ENCODE results near the gene TFEB.

DNA sequence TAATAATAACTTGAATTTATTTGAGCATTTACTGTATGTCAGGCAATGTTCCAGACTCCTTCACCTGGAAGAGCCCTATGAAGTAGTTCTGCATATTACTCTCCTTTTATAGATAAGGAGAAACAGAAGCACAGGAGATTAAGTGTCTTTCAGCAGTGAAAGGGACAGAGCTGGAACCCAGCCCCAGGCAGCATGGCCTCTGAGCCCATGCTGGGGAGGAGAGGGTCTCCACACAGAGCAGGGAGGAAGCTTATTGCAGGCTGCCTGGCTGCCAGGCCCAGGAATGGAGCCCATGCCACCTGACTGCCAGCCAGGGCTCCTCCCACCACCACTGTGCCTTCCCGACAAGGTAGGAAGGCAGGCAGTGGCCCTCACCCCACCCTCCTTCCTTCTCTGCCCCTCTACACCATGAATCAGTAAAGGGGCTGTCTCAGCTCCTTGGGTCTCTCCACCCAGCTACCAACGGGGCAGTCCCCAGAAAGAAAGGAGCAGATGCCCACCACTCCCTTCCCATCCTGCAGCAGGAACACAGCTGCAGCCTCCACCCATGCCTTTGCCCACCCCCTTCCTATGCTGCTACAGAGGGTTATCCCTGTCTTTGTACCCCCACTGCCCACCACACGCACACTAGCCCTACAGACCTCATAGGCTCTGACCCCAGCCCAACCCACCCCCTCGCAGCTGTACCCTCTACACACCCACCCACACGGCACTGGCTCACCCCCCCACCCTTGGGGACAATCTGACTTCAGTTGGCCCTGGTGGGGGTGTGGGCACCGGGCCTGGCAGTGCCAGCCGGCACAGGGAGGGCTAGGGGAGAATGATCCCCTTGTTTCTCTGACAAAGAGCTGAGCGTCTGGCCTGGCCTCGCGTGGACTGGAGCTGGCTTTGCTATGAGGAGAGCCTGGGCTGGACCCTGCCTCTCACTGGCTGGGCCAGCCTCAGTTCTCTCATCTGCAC, 41.8 kb downstream of the TFEB start:
- TF ChIP-seq, protein P1, sequence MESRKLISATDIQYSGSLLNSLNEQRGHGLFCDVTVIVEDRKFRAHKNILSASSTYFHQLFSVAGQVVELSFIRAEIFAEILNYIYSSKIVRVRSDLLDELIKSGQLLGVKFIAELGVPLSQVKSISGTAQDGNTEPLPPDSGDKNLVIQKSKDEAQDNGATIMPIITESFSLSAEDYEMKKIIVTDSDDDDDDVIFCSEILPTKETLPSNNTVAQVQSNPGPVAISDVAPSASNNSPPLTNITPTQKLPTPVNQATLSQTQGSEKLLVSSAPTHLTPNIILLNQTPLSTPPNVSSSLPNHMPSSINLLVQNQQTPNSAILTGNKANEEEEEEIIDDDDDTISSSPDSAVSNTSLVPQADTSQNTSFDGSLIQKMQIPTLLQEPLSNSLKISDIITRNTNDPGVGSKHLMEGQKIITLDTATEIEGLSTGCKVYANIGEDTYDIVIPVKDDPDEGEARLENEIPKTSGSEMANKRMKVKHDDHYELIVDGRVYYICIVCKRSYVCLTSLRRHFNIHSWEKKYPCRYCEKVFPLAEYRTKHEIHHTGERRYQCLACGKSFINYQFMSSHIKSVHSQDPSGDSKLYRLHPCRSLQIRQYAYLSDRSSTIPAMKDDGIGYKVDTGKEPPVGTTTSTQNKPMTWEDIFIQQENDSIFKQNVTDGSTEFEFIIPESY (IDR thresholded peaks at IDR 0.05) = no peak
- TF ChIP-seq, protein P2, sequence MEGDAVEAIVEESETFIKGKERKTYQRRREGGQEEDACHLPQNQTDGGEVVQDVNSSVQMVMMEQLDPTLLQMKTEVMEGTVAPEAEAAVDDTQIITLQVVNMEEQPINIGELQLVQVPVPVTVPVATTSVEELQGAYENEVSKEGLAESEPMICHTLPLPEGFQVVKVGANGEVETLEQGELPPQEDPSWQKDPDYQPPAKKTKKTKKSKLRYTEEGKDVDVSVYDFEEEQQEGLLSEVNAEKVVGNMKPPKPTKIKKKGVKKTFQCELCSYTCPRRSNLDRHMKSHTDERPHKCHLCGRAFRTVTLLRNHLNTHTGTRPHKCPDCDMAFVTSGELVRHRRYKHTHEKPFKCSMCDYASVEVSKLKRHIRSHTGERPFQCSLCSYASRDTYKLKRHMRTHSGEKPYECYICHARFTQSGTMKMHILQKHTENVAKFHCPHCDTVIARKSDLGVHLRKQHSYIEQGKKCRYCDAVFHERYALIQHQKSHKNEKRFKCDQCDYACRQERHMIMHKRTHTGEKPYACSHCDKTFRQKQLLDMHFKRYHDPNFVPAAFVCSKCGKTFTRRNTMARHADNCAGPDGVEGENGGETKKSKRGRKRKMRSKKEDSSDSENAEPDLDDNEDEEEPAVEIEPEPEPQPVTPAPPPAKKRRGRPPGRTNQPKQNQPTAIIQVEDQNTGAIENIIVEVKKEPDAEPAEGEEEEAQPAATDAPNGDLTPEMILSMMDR (IDR thresholded peaks at IDR 0.05; ENCODE audit: low read depth, low read length, missing input control) = no peak
- TF ChIP-seq, protein P3, sequence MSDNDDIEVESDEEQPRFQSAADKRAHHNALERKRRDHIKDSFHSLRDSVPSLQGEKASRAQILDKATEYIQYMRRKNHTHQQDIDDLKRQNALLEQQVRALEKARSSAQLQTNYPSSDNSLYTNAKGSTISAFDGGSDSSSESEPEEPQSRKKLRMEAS (IDR thresholded peaks at IDR 0.05) = no peak
- TF ChIP-seq FOXA2 (IDR thresholded peaks at IDR 0.05) (no peak), GABPA (IDR thresholded peaks at IDR 0.05 in 1 of 2, conservative IDR thresholded peaks at IDR 0.05 in 1 of 2) (no peak), EGR1 (IDR thresholded peaks at IDR 0.05; ENCODE audit: low read depth in 2 of 2) (no peak), TAF1 (conservative IDR thresholded peaks at IDR 0.05) (no peak), YY1 (IDR thresholded peaks at IDR 0.05) (no peak), RXRA (IDR thresholded peaks at IDR 0.05) (no peak)
- TF ChIP-seq, protein P4, sequence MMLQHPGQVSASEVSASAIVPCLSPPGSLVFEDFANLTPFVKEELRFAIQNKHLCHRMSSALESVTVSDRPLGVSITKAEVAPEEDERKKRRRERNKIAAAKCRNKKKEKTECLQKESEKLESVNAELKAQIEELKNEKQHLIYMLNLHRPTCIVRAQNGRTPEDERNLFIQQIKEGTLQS (IDR thresholded peaks at IDR 0.05) = no peak

All from liver (tissue), 3 donors.